Neural cell (in vitro differentiated cells): Measurements from ENCODE around the gene TMEM191C.
"Not testable (repeated sequence)": the region's sequence is repeated elsewhere in the genome, so short reads cannot be mapped to it uniquely, and the experiment has no call there.

Experiments
- CTCF ChIP-seq: fragments of 450-650 bp; IDR thresholded peaks from 2 replicates; pipeline ENCODE4 v1.5.1; 2014; ENCODE audit warnings: antibody characterized with exemption, mild to moderate bottlenecking, moderate library complexity; ENCODE audit not compliant: poor library complexity, severe bottlenecking
- EP300 ChIP-seq: fragments of 450-650 bp; conservative IDR thresholded peaks from 2 replicates; pipeline ENCODE4 v1.6.1; 2014; ENCODE audit warnings: antibody characterized with exemption, mild to moderate bottlenecking, moderate library complexity; ENCODE audit not compliant: poor library complexity, severe bottlenecking
- EZH2 ChIP-seq: fragments of 200-600, 300-800 bp; shearing (Covaris generic), sonication (generic); IDR thresholded peaks from 2 replicates; pipeline ENCODE4 v1.6.1; 2014; ENCODE audit warnings: antibody characterized with exemption, low read length, borderline replicate concordance, mild to moderate bottlenecking; ENCODE audit not compliant: insufficient read depth, poor library complexity, severe bottlenecking
- POLR2AphosphoS5 ChIP-seq: IDR thresholded peaks from 2 replicates; pipeline ENCODE4 v1.6.1; 2012
- RAD21 ChIP-seq: fragments of 450-650 bp; conservative IDR thresholded peaks from 2 replicates; pipeline ENCODE4 v1.6.1; 2014; ENCODE audit warnings: antibody characterized with exemption, mild to moderate bottlenecking, moderate library complexity
- REST ChIP-seq: IDR thresholded peaks from 2 replicates; pipeline ENCODE4 v1.6.1; 2012; ENCODE audit warnings: borderline replicate concordance
- SMC3 ChIP-seq: fragments of 450-650 bp; conservative IDR thresholded peaks from 2 replicates; pipeline ENCODE4 v1.6.1; 2014; ENCODE audit warnings: antibody characterized with exemption, mild to moderate bottlenecking, moderate library complexity; ENCODE audit not compliant: poor library complexity
- TAF1 ChIP-seq: IDR thresholded peaks from 2 replicates; pipeline ENCODE4 v1.6.1; 2012; ENCODE audit warnings: low read depth

- TF ChIP-seq RAD21, CTCF, EP300, POLR2AphosphoS5, SMC3, TAF1, EZH2, REST: not testable (repeated sequence)
Observed at GRCh38 chr22:21499623-21500506, 32.7 kb downstream of the TMEM191C start.
